Right lobe of liver (tissue), 4 donors: Measurements from ENCODE around the gene ADTRP.

Experiments
- POLR2A ChIP-seq: fragments of 450-650 bp; IDR thresholded peaks from one replicate; pipeline ENCODE4 v1.6.1; 2017; ENCODE audit warnings: antibody characterized with exemption, mild to moderate bottlenecking
- TF ChIP-seq, protein P1 (sequence below), 4 donors: fragments of 200-600 bp in 3 of 4; fragments of 450-650 bp in 1 of 4; IDR thresholded peaks; one replicate each; pipeline versions ENCODE4 v1.5.1 to v1.8.0; 2016 to 2022; ENCODE audit warnings: antibody characterized with exemption in 4 of 4, mild to moderate bottlenecking in 2 of 4
- donor health status: DM: no; HTN: no; CAD: no.
- donor health status: DM: no; HTN: no; CAD: no.
- donor health status: DM: no; HTN: yes; CAD: no.

DNA sequence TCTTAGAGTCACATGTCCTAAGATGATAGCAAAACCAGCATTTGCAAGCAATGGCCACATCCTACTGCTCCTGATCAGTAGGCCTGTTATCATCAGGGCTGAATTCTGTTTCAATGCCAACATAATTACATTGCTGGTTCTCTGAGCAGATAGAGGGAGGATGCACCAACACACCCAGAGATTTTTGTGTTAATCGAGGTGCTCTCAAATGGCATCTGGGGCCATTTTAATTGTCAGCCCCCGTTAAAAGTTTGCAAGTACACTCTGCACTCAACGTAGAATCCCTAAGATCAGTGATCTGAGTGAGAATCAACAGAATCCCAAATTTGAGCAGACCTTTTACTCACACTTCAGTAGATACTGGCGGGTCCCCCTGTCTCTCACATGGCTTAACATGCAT, 24.8 kb downstream of the ADTRP start:
- TF ChIP-seq POLR2A: no peak
- TF ChIP-seq, protein P1, sequence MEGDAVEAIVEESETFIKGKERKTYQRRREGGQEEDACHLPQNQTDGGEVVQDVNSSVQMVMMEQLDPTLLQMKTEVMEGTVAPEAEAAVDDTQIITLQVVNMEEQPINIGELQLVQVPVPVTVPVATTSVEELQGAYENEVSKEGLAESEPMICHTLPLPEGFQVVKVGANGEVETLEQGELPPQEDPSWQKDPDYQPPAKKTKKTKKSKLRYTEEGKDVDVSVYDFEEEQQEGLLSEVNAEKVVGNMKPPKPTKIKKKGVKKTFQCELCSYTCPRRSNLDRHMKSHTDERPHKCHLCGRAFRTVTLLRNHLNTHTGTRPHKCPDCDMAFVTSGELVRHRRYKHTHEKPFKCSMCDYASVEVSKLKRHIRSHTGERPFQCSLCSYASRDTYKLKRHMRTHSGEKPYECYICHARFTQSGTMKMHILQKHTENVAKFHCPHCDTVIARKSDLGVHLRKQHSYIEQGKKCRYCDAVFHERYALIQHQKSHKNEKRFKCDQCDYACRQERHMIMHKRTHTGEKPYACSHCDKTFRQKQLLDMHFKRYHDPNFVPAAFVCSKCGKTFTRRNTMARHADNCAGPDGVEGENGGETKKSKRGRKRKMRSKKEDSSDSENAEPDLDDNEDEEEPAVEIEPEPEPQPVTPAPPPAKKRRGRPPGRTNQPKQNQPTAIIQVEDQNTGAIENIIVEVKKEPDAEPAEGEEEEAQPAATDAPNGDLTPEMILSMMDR (IDR thresholded peaks at IDR 0.05): no peak
